ENCODE results near the gene FRY.

The FRY gene

GRCh38 chr13:32262165-32262564 is 230.6 kb downstream of the FRY start:
- no peak for DNase-seq (ENCODE audit: low spot score)

GRCh38 chr13:32262619-32263018 is 231.0 kb downstream of the FRY start:
- DNase-seq (ENCODE audit: low spot score), result no peak

- DNase-seq (ENCODE audit: low spot score), result no peak
These were observed 232.8 kb downstream of the FRY start for GRCh38 chr13:32264407-32264806.

- DNase-seq (ENCODE audit: low spot score), result no peak
These were observed 234.2 kb downstream of the FRY start for GRCh38 chr13:32265726-32266125.

GRCh38 chr13:32266130-32266529 is 234.6 kb downstream of the FRY start:
- DNase-seq (ENCODE audit: low spot score), result no peak

- DNase-seq (ENCODE audit: low spot score), result peak; percentile 66
These were observed 236.4 kb downstream of the FRY start for GRCh38 chr13:32267836-32268439.

GRCh38 chr13:32272021-32272683 is 240.6 kb downstream of the FRY start:
- DNase-seq (ENCODE audit: low spot score), result no peak

GRCh38 chr13:32277839-32278238 is 246.3 kb downstream of the FRY start:
- no peak for DNase-seq (ENCODE audit: low spot score)

- no peak for DNase-seq (ENCODE audit: low spot score)
These were observed 246.9 kb downstream of the FRY start for GRCh38 chr13:32278426-32278825.

- no peak for DNase-seq (ENCODE audit: low spot score)
These were observed 249.5 kb downstream of the FRY start for GRCh38 chr13:32281096-32281495.

- no peak for DNase-seq (ENCODE audit: low spot score)
These were observed 250.6 kb downstream of the FRY start for GRCh38 chr13:32282096-32282711.

- DNase-seq (ENCODE audit: low spot score), result no peak
These were observed 253.5 kb downstream of the FRY start for GRCh38 chr13:32284927-32285632.

- no peak for DNase-seq (ENCODE audit: low spot score)
These were observed 254.0 kb downstream of the FRY start for GRCh38 chr13:32285633-32285965.

GRCh38 chr13:32297206-32297605 is 265.6 kb downstream of the FRY start:
- DNase-seq (ENCODE audit: low spot score), result no peak

GRCh38 chr13:32298695-32299094 is 267.1 kb downstream of the FRY start:
- DNase-seq (ENCODE audit: low spot score), result no peak

- no peak for DNase-seq (ENCODE audit: low spot score)
These were observed 268.3 kb downstream of the FRY start for GRCh38 chr13:32299893-32300292.

GRCh38 chr13:32300406-32300805 is 268.8 kb downstream of the FRY start:
- DNase-seq (ENCODE audit: low spot score), result no peak

- DNase-seq (ENCODE audit: low spot score), result no peak
These were observed 269.3 kb downstream of the FRY start for GRCh38 chr13:32300920-32301319.

- DNase-seq (ENCODE audit: low spot score), result no peak
These were observed 270.9 kb downstream of the FRY start for GRCh38 chr13:32302461-32302860.

GRCh38 chr13:32305646-32306045 is 274.1 kb downstream of the FRY start:
- DNase-seq (ENCODE audit: low spot score), result no peak

GRCh38 chr13:32309312-32310133 is 277.9 kb downstream of the FRY start:
- DNase-seq (ENCODE audit: low spot score), result no peak

- DNase-seq (ENCODE audit: low spot score), result peak; percentile 78
These were observed 278.6 kb downstream of the FRY start for GRCh38 chr13:32310134-32310706.
